ENCODE measurements around the gene CIT.
A peak's percentile ranks its signal among the peaks of the same experiment; 100 is the strongest.
"Not testable (repeated sequence)": the region's sequence is repeated elsewhere in the genome, so short reads cannot be mapped to it uniquely, and the experiment has no call there.

The CIT gene, protein sequence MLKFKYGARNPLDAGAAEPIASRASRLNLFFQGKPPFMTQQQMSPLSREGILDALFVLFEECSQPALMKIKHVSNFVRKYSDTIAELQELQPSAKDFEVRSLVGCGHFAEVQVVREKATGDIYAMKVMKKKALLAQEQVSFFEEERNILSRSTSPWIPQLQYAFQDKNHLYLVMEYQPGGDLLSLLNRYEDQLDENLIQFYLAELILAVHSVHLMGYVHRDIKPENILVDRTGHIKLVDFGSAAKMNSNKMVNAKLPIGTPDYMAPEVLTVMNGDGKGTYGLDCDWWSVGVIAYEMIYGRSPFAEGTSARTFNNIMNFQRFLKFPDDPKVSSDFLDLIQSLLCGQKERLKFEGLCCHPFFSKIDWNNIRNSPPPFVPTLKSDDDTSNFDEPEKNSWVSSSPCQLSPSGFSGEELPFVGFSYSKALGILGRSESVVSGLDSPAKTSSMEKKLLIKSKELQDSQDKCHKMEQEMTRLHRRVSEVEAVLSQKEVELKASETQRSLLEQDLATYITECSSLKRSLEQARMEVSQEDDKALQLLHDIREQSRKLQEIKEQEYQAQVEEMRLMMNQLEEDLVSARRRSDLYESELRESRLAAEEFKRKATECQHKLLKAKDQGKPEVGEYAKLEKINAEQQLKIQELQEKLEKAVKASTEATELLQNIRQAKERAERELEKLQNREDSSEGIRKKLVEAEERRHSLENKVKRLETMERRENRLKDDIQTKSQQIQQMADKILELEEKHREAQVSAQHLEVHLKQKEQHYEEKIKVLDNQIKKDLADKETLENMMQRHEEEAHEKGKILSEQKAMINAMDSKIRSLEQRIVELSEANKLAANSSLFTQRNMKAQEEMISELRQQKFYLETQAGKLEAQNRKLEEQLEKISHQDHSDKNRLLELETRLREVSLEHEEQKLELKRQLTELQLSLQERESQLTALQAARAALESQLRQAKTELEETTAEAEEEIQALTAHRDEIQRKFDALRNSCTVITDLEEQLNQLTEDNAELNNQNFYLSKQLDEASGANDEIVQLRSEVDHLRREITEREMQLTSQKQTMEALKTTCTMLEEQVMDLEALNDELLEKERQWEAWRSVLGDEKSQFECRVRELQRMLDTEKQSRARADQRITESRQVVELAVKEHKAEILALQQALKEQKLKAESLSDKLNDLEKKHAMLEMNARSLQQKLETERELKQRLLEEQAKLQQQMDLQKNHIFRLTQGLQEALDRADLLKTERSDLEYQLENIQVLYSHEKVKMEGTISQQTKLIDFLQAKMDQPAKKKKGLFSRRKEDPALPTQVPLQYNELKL (N-terminal part only)

DNA sequence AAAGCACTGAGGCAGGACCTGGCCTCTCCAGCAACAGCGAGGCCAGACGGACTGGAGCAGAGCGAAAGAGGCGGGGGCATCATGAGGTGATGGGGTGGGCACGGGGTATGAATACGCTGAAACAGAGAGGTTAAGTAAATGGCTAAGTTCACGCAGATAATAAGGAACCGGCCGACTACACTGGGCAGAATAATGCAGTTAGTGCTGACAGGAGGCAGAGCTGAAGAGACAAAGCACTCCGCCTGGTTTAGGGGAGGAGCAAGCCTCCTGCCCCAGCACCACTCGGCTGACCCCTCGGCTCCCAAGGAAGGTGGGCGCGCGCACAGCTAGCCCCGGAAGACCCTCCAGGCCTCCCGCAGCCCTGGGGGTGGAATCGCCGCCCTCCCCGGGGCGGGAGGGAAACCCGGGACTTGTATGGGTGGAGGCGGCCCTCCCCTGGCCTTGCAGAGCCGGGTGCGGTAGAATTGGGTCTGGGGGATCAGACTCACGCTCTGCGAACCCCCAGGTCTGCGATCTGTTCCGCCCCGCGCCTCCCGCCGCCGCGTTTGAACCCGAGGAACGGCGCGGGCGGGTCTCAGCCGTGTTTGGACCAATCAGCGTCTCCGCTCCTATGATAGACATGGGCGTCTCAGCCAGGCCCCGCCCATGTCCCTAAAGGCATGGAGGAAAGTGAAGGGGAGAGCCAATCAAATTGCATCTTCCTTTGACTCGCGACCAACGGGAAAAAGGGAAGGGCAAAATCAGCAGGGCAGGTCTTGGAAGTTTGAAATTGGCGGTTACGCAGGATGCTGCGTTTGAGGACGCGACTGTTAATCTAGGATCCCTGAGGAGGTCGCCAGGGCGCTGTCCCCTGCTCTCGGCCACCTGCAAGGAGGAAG, at the start of gene CIT:
Gene CIT, minus strand, starts transcription at position 560 of the 878 bp plus-strand sequence. CDS start 1,152 bp downstream, outside the sequence.
- peak; percentile 91 to 94 for DNase-seq

DNA sequence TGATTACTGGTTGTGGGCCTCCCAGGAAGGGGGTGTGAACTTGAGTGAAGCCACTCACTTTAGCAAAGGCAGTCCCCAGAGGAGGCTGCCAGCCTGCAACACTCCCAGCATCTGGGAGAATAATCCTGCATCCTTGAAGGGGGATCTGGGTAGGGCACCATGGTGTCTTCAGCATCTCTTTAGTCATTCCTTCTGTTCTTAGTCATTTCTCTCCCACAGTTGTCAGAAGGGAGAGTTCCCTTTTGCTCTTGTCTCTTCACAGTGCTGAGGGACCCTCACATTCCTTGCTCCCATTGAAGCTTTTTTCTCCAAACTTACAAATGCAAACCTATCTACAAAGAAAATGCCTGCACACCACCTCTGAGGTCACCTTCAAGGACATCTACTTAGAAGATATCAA, 48.1 kb upstream of the CIT start:
- DNase-seq = no peak

DNA sequence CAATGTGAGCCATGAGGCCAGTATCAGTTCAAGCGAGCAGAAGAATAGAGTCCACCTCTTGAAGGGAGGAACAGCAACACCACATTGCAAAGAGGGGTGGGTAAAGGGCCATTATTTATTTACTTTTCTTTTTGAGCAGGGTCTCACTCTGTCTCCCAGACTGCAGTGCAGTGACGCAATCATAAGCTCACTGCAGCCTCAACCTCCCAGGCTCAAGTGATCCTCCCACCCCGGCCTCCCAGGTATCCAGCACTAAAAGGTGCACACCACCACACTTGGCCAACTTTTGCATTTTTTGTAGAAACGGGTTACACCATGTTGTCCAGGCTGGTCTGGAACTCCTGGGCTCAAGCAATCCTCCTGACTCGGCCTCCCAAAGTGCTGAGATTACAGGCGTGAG, 42.9 kb upstream of the CIT start:
- no peak for DNase-seq

DNA sequence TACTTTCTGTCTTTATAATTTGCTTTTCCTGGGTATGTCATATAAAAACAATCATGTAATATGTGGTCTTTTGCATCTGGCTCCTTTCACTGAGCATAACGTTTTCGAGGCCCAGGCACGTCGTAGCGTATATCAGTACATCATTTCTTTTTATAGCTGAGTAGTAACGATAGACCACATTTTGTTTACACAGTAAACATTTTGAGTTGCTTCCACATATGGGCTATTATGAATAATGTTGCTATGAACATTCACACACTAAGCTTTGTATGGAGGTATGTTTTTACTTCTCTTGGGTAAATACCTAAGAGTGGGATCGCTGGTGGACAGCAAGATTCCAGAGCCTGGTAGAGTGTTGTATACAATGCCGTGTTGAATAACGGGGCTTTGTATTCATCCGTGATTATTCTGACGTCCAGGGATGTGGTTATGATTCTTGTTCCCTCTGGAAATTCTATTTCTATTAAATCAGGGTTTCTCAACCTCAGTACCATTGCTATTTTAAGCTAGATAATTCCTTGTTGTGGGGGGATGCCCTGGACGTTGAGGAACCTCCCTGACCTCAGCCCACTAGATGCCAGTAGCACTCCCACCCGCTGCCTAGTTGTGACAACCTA, 38.9 kb upstream of the CIT start:
- no peak for DNase-seq

DNA sequence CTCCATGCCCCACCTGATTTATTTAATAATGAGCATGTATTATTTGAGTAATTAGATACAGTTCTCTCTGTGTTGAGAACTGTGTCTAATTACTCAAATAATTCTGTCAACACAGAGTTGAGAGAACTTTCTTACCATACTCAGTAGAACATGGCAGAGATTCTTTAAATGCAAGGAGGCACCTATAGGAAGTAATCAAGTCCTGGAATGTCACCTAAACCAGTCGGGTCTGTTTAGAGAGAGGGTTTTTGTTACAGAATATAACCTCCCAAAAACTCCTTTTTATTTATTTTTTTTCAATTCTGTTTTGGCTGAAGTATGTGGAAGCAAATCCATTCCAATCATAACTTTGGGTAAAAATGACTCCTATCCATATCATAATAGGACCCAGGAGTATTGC, 37.5 kb upstream of the CIT start:
- no peak for DNase-seq

DNA sequence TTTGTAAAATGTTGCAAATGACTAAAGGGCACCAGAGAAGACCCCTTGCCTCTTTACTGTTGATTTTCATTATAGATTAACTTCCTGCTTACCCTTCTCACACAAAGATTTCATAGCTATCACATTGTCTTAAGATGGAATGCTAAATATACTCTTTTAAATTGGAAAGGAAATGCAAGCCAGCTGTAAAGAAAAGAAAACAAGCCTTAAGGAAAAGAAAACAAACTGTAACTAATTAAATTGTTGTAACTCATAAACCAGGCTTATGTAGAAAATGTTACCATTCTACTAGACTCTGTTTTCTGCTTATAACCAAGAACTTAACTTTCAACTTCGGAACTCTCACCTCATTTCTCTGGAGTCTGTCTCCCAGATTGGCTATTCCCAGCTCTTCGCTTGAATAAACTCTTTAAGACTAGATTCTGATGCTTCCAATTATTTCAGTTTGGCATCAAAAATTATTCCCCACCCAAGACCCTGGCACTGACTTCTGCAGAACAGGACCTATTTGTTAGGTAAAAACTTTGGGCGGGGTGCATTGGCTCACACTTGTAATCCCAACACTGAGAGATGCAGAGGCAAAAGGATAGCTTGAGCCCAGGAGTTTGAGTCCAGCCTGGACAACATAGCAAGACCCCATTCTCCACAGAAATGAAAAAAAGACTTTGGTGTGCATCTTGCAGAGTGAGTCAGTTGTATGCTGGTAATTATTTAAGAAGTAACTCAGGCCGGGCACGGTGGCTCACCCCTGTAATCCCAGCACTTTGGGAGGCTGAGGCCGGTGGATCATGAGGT, 36.6 kb upstream of the CIT start:
- no peak for DNase-seq

DNA sequence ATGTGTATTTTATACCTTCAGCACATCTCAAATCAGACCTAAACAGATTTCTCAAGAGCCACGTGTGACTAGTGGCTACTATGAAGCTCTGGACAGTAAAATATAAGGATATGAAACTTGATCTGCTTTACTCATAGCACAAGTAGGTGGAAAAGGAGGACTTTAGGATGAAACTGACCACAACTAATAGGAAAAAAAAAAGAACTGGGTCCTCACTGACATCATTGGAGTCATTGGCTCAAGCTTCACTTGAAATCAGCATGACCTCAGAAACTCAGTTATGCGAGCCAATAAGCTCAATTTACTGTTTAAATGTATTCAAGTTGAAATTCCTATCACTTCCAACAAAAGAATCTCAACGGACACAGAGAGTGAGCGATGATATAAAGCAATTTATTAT, 34.1 kb upstream of the CIT start:
- no peak for DNase-seq

DNA sequence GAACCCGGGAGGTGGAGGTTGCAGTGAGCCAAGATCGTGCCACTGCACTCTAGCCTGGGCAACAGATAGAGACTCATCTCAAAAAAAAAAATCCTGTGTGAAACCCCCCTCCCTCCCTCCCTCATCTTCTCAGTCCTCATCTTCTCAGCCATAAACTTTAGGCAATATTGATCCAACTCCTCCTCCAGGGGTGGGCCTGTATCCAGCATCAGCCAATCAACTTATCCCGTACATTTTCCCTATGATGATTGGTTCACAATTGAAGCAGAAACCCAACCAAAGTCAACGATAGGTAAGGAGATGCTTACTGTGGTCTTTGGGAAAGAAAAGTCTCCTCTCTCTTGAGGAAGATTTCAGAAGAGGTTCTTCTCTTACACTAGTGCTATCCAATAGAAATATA, 33.5 kb upstream of the CIT start:
- DNase-seq = no peak

DNA sequence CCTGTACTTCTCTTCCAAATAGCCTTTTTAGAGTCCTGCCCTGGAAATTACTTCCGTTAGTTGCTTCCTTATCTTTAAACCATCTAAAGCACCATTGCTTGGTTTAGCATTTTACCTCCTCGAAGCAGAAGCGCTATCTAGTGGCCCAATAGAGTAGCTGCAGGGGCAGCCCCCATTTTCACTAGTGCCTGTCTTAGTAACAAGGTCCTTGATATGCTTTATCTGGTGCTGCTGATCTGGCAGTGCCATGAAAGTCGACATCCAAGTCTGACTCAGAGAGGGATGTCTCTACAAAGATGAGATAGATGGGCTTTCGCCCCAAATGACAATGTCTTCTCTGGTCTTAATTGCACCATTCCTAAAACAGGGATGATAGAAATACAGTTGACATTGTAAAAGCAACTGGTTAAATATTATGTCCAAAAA, 25.0 kb upstream of the CIT start:
- DNase-seq = peak; percentile 84 to 86

DNA sequence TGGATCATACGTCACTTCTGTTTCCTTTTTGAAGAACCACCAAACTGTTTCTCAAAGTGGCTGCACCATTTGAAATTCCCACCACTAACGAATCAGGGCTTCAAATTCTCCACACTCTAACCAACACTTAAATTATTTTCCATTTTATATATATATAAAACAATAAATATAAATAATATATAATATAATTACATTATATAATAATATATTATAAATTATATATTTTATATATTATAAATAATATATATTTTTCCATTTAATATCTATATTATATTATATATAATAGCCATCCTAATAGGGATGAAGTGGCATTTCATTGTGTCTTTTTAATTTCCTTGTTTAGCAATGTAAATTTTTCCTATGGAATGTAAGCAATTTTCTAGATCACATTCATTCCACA, 24.6 kb upstream of the CIT start:
- no peak for DNase-seq

DNA sequence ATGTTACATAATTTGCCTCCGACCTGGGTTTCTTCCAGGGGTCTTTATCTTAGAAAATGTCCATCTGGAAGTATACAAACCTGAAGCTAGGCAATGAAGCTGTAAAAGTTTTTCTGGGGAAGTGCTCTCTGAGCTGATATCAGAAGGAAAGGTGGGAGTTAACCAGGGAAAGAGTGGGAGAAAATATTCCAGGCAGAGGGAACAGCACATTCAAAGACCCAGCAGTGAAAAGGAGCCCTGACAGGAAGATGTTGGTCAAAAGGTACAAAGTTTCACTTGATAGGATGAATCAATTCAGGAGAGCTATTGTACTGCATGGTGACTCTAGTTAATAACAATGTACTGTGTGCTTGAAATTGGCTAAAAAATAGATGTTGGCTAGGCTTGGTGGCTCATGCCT, 17.8 kb upstream of the CIT start:
- DNase-seq = no peak

DNA sequence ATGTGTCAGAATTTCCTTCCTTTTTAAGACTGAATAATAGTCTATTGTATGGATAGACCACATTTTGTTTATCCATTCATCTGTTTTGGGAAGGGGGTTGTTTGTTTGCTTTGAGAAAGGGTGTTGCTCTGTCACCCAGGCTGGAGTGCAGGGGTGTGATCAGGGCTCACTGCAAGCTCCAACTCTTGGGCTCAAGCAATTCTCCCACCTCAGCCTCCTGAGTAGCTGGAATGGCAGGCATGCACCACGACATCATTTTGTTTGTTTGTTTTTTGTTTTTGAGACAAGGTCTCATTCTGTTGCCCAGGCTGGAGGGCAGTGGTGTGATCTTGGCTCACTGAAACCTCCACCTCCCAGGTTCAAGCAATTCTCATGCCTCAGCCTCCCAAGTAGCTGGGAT, 15.5 kb upstream of the CIT start:
- not testable (repeated sequence) for DNase-seq

DNA sequence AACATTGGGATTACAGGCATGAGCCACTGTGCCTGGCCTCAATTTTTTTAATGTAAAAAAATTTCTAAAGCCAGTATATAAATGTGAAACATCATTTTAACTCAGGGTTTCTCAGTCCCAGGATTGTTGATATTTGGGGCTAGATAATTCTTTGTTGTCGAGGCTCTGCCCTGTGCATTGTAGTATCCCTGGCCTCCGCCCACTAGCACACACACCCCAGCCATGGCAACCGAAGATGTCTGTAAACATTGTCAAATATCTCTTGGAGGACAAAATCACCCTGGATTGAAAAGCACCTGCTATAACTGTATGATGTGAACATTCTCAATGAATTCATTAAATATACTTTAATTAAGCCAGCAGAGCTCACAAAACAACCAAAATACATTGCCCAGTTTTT, 8.4 kb upstream of the CIT start:
- DNase-seq = no peak

DNA sequence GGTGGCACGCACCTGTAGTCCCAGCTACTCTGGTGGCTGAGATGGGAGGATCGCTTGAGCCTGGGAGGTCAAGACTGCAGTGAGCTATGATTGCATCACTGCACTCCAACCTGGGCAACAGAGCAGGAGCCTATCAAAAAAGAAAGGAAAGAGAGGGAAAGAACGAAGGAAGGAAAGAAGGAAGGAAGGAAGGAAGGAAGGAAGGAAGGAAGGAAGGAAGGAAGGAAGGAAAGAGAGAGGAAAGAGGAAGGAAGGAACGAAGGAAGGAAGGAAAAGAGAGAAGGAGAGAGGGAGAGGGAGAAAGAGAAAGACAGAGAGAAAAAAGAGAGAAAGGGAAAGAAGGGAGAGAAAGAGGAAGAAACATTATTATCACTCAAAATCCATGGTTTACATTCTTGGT, 6.7 kb upstream of the CIT start:
- not testable (repeated sequence) for DNase-seq

DNA sequence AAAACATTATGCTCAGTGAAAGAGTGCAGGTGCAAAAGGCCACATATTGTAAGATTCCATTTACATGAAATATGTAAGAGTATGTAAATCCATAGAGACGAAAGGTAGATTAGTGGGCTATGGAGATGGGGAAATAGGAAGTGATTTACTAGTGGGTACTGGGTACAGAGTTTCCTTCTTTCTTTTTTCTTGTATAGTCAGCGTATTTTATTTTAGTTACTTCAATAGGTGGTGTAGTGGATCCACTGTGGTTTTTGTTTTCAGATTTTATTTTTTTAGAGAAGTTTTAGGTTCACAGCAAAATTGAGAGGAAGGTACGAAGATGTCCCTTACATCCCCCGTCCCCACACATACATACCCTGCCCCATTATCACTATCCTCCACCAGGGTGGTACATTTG, 6.1 kb upstream of the CIT start:
- no peak for DNase-seq

DNA sequence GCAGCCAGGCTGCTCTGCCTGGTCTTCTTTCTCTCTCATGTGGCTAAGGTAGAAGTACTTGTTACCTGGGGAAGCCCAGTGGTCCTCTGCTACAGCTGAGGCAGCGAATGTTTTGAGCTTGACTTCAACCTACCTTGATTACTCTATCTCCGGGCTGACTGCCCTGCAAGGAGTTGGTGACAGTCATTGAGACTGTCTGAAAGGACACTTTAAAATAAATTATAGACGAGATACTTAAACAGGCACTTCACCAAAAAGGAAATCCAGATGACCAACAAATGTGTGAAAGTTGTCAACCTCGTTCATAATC, 474 bp upstream of the CIT start:
- no peak for DNase-seq

DNA sequence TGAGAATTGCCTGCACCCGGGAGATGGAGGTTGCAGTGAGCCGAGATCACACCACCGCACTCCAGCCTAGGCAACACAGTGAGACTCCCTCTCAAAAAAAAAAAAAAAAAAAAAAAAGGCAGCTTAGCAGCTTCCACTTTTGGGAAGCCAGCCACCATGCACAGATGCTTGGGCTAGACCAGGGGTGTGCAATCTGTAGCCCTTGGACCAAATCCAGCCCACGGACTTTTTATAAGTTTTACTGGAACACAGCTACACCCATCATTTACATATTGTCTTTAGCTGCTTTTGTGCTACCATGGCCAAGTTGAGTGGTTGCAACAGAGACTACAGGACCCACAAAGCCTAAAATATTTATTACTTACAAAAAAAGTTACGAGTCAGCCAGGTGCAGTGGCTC, 6.7 kb downstream of the CIT start:
- DNase-seq = no peak

DNA sequence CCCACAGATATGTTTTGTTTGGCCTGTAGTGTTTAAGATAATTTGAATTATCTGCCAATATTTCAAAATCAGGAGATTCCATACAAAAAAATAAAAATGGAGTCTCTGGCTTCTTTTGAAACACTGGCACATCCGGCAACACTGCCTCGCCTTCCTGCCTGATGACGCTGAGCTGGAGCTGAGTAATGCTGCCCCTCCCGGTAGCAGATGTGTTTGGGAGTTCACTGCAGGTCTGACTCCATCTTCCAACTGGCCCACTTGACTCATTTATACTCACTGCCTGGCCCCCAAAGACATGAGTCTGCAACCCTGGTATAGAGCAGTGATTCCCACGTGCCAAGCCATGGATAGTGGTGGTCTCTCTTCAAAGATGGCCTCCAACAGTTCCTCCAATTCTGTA, 7.4 kb downstream of the CIT start:
- DNase-seq = no peak

DNA sequence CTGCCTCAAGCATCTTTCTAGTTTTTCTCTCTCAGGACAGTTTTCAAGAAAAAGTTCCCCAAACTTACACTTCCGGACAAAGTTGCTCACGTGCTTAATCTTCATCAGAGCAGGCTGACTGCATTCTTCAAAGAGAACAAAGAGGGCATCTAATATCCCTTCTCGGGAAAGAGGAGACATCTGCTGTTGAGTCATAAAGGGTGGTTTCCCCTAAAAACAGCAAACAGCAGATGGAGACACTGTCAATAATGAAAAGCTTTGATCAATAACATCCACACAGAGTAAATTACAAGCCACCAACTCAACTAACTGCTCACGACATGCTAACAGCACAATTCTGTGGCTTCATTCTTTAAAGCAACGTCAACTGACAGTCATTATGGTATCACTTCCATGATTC, 8.1 kb downstream of the CIT start:
- DNase-seq = no peak

DNA sequence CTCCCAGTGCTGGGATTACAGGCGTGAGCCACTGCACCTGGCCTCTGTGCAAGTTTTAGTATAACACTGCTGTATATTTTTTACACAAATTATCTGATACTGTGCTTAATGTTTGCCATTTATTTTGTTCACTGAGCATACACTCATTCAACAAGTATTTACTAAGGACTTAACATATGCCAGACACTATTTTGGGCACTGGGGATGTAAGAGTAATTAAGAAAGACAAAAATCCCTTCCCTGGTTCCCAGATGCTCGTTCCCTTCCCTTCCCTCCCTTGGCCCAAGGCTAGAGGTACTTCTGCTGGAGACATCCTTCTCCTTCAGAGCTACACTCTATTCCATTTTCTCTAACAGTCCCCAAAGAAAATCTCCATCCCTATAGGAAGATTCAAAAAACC, 12.5 kb downstream of the CIT start:
- DNase-seq = no peak

DNA sequence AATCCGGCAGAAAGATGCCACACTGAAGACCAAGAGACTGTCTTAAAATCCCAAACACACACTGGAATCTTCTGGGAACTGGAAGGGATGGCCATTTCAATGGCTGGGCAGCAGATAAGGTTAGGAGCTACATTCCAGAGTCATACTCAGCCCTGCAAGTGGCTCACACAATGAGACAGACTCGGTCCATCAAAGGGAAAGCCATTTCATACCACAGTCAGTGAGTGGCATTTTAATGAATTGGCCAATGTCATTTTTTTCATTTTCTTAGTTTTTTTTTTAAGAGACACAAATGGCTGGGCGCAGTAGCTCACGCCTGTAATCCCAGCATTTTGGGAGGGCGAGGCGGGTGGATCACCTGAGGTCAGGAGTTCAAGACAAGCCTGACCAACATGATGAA, 17.9 kb downstream of the CIT start:
- DNase-seq = no peak
